GM12878 (cell line): Measurements from ENCODE around the gene SH2D7. TPM values are rescaled to one million over a fixed set of nuclear protein-coding genes. Genes with fewer than 3 reads are reported as not detected.

ENCODE experiments used
- ATAC-seq: fragments of 200-7000 bp; cut with Tn5 transposase; 3 replicates; pipeline ENCODE4 v1.9.1; 2020; ENCODE audit warnings: mild to moderate bottlenecking, moderate library complexity
- BruUV-seq: library from RNA; stranded (reverse); fragments of 400-500 nt; replicated peaks from 2 replicates; lab custom pipeline; 2021; lab: Mats Ljungman, UMichigan
- CTCF ChIA-PET: fragments of 300-600 bp; sonication (Branson Sonifier 250); formaldehyde crosslinking; extraction: SDS; loops from one replicate; lab custom pipeline; 2021; ENCODE audit warnings: inconsistent platforms; lab: Yijun Ruan, JAX
- POLR2A ChIA-PET: fragments of 350-600 bp; formaldehyde crosslinking; extraction: SDS; loops from one replicate; lab custom pipeline; 2021; ENCODE audit warnings: inconsistent platforms; lab: Charles Lee
- RAD21 ChIA-PET: fragments of 300-600 bp; sonication (Branson Sonifier 250); formaldehyde crosslinking; loops from one replicate; lab custom pipeline; 2023; ENCODE audit warnings: antibody characterized with exemption; ENCODE audit not compliant: unreplicated experiment; lab: Charles Lee
- SMC1A ChIA-PET: fragments of 300-600 bp; sonication (Branson Sonifier 250); formaldehyde crosslinking; loops from one replicate; lab custom pipeline; 2023; ENCODE audit not compliant: unreplicated experiment, uncharacterized antibody; lab: Charles Lee
- DNase-seq: peaks from one replicate; pipeline ENCODE4 v3.0.0-alpha.2; 2011; ENCODE audit warnings: low read depth, low spot score
- FAIRE-seq: peaks from 3 replicates; lab custom pipeline; 2011; peaks lifted over from hg19 to GRCh38; lab: Jason Lieb, UNC
- H2AFZ ChIP-seq: 2 replicates; pipeline ENCODE4 v1.6.0; 2011; ENCODE audit warnings: low read depth, low read length, control low read depth; ENCODE audit not compliant: control insufficient read depth
- H3K27ac ChIP-seq: 2 replicates; pipeline ENCODE4 v1.5.1; 2011; ENCODE audit warnings: control low read depth; ENCODE audit not compliant: control insufficient read depth, insufficient read depth
- H3K27me3 ChIP-seq, 2 experiments: replicated peaks in 1 of 2; 2 replicates each; pipeline versions ENCODE4 v1.6.0 to v1.6.1; 2011; ENCODE audit warnings: low read length in 1 of 2; ENCODE audit not compliant: control insufficient read depth in 2 of 2, insufficient read depth in 2 of 2
- H3K36me3 ChIP-seq, 2 experiments: 2 replicates each; pipeline ENCODE4 v1.5.1; 2011; ENCODE audit warnings: low read length in 1 of 2; ENCODE audit not compliant: control insufficient read depth in 2 of 2, insufficient read depth in 2 of 2
- H3K4me1 ChIP-seq: 2 replicates; pipeline ENCODE4 v1.6.1; 2011; ENCODE audit warnings: mild to moderate bottlenecking, low read length, moderate library complexity, mixed read lengths; ENCODE audit not compliant: control insufficient read depth, insufficient read depth
- H3K4me2 ChIP-seq: 2 replicates; pipeline ENCODE4 v1.6.0; 2011; ENCODE audit warnings: control low read depth; ENCODE audit not compliant: control insufficient read depth, insufficient read depth
- H3K4me3 ChIP-seq: fragments of 200-600 bp; sonication (generic); 2 replicates; pipeline ENCODE4 v1.5.1; 2016
- H3K79me2 ChIP-seq: 2 replicates; pipeline ENCODE4 v1.6.0; 2011; ENCODE audit warnings: low read length; ENCODE audit not compliant: control insufficient read depth, insufficient read depth
- H3K9ac ChIP-seq: 2 replicates; pipeline ENCODE4 v1.8.0; 2011; ENCODE audit warnings: low read length, control low read depth, mixed read lengths; ENCODE audit not compliant: control insufficient read depth, insufficient read depth
- H3K9me3 ChIP-seq: replicated peaks from 3 replicates; pipeline ENCODE4 v1.5.1; 2011; ENCODE audit warnings: mild to moderate bottlenecking, low read length; ENCODE audit not compliant: control insufficient read depth, insufficient read depth
- H4K20me1 ChIP-seq: 2 replicates; pipeline ENCODE4 v1.6.0; 2011; ENCODE audit not compliant: control insufficient read depth, insufficient read depth
- ATF7 ChIP-seq: fragments of 450-650 bp; IDR thresholded peaks from 2 replicates; pipeline ENCODE4 v1.6.1; 2016; ENCODE audit warnings: low read depth, mild to moderate bottlenecking
- CHD1 ChIP-seq: IDR thresholded peaks from 2 replicates; pipeline ENCODE4 v1.6.1; 2012; ENCODE audit warnings: low read depth, low read length, improper control_type of control experiment
- FOXM1 ChIP-seq: IDR thresholded peaks from 2 replicates; pipeline ENCODE4 v1.6.1; 2012; ENCODE audit warnings: low read depth, mild to moderate bottlenecking, inconsistent platforms, low read length, moderate library complexity
- NBN ChIP-seq: fragments of 450-650 bp; IDR thresholded peaks from 2 replicates; pipeline ENCODE4 v1.6.1; 2016
- NFIC ChIP-seq: IDR thresholded peaks from 2 replicates; pipeline ENCODE4 v1.6.1; 2012; ENCODE audit warnings: low read depth, mild to moderate bottlenecking, inconsistent platforms, low read length, moderate library complexity
- RB1 ChIP-seq: fragments of 450-650 bp; formaldehyde crosslinking; IDR thresholded peaks from 2 replicates; pipeline ENCODE4 v1.6.1; 2017; ENCODE audit warnings: mild to moderate bottlenecking, borderline replicate concordance
- SMAD5 ChIP-seq: IDR thresholded peaks from 2 replicates; pipeline ENCODE4 v1.6.1; 2016; ENCODE audit warnings: antibody characterized with exemption, low read depth
- ZNF384 ChIP-seq: IDR thresholded peaks from 2 replicates; pipeline ENCODE4 v1.6.1; 2012; ENCODE audit warnings: low read depth, mild to moderate bottlenecking, low read length, improper control_type of control experiment, borderline replicate concordance
- WGBS: methylation state at CpG from one replicate; pipeline ENCODE4 v1.1.6; 2016; ENCODE audit warnings: low lambda C conversion rate; ENCODE audit not compliant: insufficient replicate concordance, insufficient coverage; ENCODE audit errors: missing lambda C conversion rate; 5-methylcytosine and 5-hydroxymethylcytosine counted together
- in situ Hi-C: fragments of 300-500 bp; cut with MboI; formaldehyde crosslinking; loops from 9 replicates; pipeline ENCODE4 v1.14.3; 2018; ENCODE audit warnings: mixed read lengths
- intact Hi-C: fragments of 100-400 bp; cut with micrococcal nuclease; formaldehyde crosslinking; loops from one replicate; pipeline ENCODE4 v1.14.2; 2022; ENCODE audit not compliant: unreplicated experiment
- polyA plus RNA-seq, 11 experiments: library from polyadenylated mRNA; depleted of rRNA in 4 of 11; unstranded in 6 of 11; stranded (reverse) in 5 of 11; fragments of >200 nt; fragmentation: Nextera tagmentation in 4 of 11; fragmentation: Illumina TruSeq in 1 of 11; extraction: Ambion mirVana in 4 of 11; extraction: Trizol in 1 of 11; gene quantifications; 1 replicate in 1 of 11; 2 replicates in 10 of 11; pipeline versions ENCODE4 v1.2.1 to v1.2.3, GENCODE V29; 2011 to 2016; ENCODE audit warnings: inconsistent platforms in 2 of 11, missing spikeins in 2 of 11, low read depth in 1 of 11
- total RNA-seq, 4 experiments: library from RNA; depleted of rRNA in 3 of 4; stranded (reverse); fragments of >200 nt in 3 of 4; fragmentation: Illumina TruSeq in 1 of 4; extraction: Trizol in 1 of 4; gene quantifications; 2 replicates each; pipeline versions ENCODE4 v1.2.1 to v1.2.3, GENCODE V29; 2013 to 2021
- TF ChIP-seq, protein P1 (sequence below): fragments of 450-650 bp; IDR thresholded peaks from 2 replicates; pipeline ENCODE4 v1.6.1; 2017; ENCODE audit warnings: mild to moderate bottlenecking, low read depth, inconsistent platforms; ENCODE audit not compliant: poor library complexity, severe bottlenecking
- TF ChIP-seq, protein P2 (sequence below): fragments of 450-650 bp; IDR thresholded peaks from 2 replicates; pipeline ENCODE4 v1.6.1; 2016; ENCODE audit warnings: mild to moderate bottlenecking
- TF ChIP-seq, protein P3 (sequence below): IDR thresholded peaks from 2 replicates; pipeline ENCODE4 v1.6.1; 2012; ENCODE audit warnings: low read depth, low read length, improper control_type of control experiment
- TF ChIP-seq, protein P4 (sequence below): fragments of 450-650 bp; IDR thresholded peaks from 2 replicates; pipeline ENCODE4 v1.6.1; 2017; ENCODE audit warnings: low read depth, mild to moderate bottlenecking, moderate library complexity

The SH2D7 gene
- total and polyA plus RNA-seq, 10 of the 15 experiments (the other 5 are each of a cell fraction or from before 2014, with no cell fraction given), result 0.04 to 0.06 TPM; not detected in 8

DNA sequence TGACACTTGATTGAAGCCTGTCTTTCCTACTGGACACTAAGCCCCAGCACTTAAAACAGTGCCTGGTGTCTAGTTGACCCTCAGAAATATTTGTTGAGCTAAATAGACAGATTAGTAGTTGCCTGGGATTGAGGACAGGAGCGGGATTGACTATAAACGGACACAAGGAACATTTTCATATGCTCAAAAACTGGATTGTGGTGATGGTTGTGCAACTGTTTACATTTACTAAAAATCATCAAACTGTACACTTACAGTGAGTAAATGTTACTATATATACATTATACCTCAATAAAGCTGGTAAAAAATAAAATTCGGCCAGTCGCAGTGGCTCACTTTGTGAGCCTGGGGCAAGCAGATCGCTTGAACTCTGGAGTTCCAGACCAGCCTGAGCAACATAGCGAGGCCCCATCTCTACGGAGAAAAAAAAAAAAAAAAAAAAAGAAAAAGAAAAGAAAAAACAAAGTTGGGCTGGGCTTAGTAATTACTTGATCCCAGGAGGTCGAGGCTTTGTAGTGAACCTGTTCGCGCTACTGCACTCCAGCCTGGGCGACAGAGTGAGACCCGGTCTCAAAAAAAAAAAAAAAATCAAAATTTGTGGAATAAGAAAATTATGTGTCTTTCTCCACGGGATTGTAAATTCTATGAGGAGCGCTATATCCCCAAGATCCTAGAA lies 56.2 kb downstream of the SH2D7 start:
- in situ Hi-C loops, result no loop called here
- peaks cover 46% of the 10 kb centered on the region for H3K79me2 ChIP-seq
- no peaks in the 10 kb centered on the region for H3K9me3 ChIP-seq
- peak; percentile 14 for ATAC-seq
- no peak for DNase-seq
- no peaks in the 10 kb centered on the region for H3K27me3 ChIP-seq
- peak overlapping the region; percentile 88 for H2AFZ ChIP-seq
- peaks cover 13% of the 10 kb centered on the region for H3K4me1 ChIP-seq
- H3K9ac ChIP-seq, result peak overlapping the region; percentile 85
- TSS peak; percentile 95 for BruUV-seq
- intact Hi-C loops, result loop anchor here (2.0 kb wide), 1 partner anchor 18 kb away; the partner anchor contains the start of gene CIB2
- no peak for FAIRE-seq
- H3K4me2 ChIP-seq, result peak overlapping the region; percentile 48
- H3K27ac ChIP-seq, result peak overlapping the region; percentile 84
- TF ChIP-seq, protein P1, sequence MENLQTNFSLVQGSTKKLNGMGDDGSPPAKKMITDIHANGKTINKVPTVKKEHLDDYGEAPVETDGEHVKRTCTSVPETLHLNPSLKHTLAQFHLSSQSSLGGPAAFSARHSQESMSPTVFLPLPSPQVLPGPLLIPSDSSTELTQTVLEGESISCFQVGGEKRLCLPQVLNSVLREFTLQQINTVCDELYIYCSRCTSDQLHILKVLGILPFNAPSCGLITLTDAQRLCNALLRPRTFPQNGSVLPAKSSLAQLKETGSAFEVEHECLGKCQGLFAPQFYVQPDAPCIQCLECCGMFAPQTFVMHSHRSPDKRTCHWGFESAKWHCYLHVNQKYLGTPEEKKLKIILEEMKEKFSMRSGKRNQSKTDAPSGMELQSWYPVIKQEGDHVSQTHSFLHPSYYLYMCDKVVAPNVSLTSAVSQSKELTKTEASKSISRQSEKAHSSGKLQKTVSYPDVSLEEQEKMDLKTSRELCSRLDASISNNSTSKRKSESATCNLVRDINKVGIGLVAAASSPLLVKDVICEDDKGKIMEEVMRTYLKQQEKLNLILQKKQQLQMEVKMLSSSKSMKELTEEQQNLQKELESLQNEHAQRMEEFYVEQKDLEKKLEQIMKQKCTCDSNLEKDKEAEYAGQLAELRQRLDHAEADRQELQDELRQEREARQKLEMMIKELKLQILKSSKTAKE, result peak; percentile 65
- TF ChIP-seq FOXM1 (no peak), NBN (peak; percentile 77; the same call in 1 of the 2 replicates), SMAD5 (no peak), ZNF384 (peak; percentile 74), CHD1 (no peak), ATF7 (0 out of 2 replicates have a peak, but pooled peaks have one; percentile 14), NFIC (peak; percentile 24; the same call in 1 of the 2 replicates), RB1 (peak; percentile 11; the same call in 1 of the 2 replicates)
- TF ChIP-seq, protein P2, sequence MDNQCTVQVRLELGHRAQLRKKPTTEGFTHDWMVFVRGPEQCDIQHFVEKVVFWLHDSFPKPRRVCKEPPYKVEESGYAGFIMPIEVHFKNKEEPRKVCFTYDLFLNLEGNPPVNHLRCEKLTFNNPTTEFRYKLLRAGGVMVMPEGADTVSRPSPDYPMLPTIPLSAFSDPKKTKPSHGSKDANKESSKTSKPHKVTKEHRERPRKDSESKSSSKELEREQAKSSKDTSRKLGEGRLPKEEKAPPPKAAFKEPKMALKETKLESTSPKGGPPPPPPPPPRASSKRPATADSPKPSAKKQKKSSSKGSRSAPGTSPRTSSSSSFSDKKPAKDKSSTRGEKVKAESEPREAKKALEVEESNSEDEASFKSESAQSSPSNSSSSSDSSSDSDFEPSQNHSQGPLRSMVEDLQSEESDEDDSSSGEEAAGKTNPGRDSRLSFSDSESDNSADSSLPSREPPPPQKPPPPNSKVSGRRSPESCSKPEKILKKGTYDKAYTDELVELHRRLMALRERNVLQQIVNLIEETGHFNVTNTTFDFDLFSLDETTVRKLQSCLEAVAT, result peak; percentile 71; the same call in 1 of the 2 replicates
- TF ChIP-seq, protein P3, sequence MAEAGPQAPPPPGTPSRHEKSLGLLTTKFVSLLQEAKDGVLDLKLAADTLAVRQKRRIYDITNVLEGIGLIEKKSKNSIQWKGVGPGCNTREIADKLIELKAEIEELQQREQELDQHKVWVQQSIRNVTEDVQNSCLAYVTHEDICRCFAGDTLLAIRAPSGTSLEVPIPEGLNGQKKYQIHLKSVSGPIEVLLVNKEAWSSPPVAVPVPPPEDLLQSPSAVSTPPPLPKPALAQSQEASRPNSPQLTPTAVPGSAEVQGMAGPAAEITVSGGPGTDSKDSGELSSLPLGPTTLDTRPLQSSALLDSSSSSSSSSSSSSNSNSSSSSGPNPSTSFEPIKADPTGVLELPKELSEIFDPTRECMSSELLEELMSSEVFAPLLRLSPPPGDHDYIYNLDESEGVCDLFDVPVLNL, result no peak
- TF ChIP-seq, protein P4, sequence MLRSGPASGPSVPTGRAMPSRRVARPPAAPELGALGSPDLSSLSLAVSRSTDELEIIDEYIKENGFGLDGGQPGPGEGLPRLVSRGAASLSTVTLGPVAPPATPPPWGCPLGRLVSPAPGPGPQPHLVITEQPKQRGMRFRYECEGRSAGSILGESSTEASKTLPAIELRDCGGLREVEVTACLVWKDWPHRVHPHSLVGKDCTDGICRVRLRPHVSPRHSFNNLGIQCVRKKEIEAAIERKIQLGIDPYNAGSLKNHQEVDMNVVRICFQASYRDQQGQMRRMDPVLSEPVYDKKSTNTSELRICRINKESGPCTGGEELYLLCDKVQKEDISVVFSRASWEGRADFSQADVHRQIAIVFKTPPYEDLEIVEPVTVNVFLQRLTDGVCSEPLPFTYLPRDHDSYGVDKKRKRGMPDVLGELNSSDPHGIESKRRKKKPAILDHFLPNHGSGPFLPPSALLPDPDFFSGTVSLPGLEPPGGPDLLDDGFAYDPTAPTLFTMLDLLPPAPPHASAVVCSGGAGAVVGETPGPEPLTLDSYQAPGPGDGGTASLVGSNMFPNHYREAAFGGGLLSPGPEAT, result peak; percentile 57; the same call in 1 of the 2 replicates
- ChIA-PET RAD21 (interaction anchor here (0.6 to 7.3 kb wide), 12 partner anchors 9 to 98 kb away, joined by 3 to 53 read pairs (median 4); partner anchors contain the start of gene CIB2), CTCF (interaction anchor here (1.1 to 4.5 kb wide), 11 partner anchors 8 to 83 kb away, joined by 3 to 38 read pairs (median 5); partner anchors contain the start of gene CIB2), SMC1A (interaction anchor here (1.0 to 8.2 kb wide), 7 partner anchors 10 to 47 kb away, joined by 3 to 152 read pairs (median 4); no protein-coding TSS in a partner anchor), POLR2A (interaction anchor here (0.7 to 4.8 kb wide), 12 partner anchors 9 to 80 kb away, joined by 3 to 75 read pairs (median 6); no protein-coding TSS in a partner anchor)
- peak overlapping the region; percentile 87 for H3K4me3 ChIP-seq
- H3K36me3 ChIP-seq, result no peaks in the 10 kb centered on the region
- no peaks in the 10 kb centered on the region for H4K20me1 ChIP-seq
- 5% methylated on average over 14 of the region's 14 CpGs for WGBS
